CD4-positive, CD25-positive, alpha-beta regulatory T cell (primary cell): ENCODE measurements around the gene MYLIP. TPM values are rescaled to one million over a fixed set of nuclear protein-coding genes. Genes with fewer than 3 reads are reported as not detected.

ENCODE experiments used
- ATAC-seq, 2 donors: fragments of 150-1000 bp; cut with Tn5 transposase; one replicate each; pipeline ENCODE4 v1.10.0; 2021; ENCODE audit warnings: low read depth in 2 of 2, moderate number of reproducible peaks in 2 of 2, moderate library complexity in 1 of 2
- DNase-seq, 3 donors: peaks; one replicate each; pipeline versions ENCODE4 v3.0.0 to v3.0.0-alpha.2; 2012 to 2022; ENCODE audit warnings: mixed read lengths in 1 of 3
- H3K27ac ChIP-seq: one replicate; pipeline ENCODE4 v1.7.0; 2013; ENCODE audit warnings: mild to moderate bottlenecking, low read length; ENCODE audit not compliant: insufficient read depth, poor library complexity, severe bottlenecking
- H3K27me3 ChIP-seq: one replicate; pipeline ENCODE4 v1.7.0; 2013; ENCODE audit warnings: low read length; ENCODE audit not compliant: control insufficient read depth, insufficient read depth
- H3K36me3 ChIP-seq: one replicate; pipeline ENCODE4 v1.7.0; 2013; ENCODE audit warnings: mild to moderate bottlenecking, low read length, moderate library complexity; ENCODE audit not compliant: control insufficient read depth, insufficient read depth
- H3K4me1 ChIP-seq: 2 replicates; pipeline ENCODE4 v1.7.0; 2013; ENCODE audit warnings: mild to moderate bottlenecking, low read length; ENCODE audit not compliant: insufficient read depth, control insufficient read depth, poor library complexity, severe bottlenecking
- H3K4me3 ChIP-seq: one replicate; pipeline ENCODE4 v1.7.0; 2013; ENCODE audit warnings: low read depth, mild to moderate bottlenecking, low read length, moderate library complexity
- H3K9me3 ChIP-seq, 2 experiments: 1 replicate in 1 of 2; 2 replicates in 1 of 2; pipeline ENCODE4 v1.7.0; 2013; ENCODE audit warnings: low read length in 2 of 2, mild to moderate bottlenecking in 1 of 2, moderate library complexity in 1 of 2; ENCODE audit not compliant: control insufficient read depth in 2 of 2
- H3K27ac Mint-ChIP-seq, 3 donors: one replicate each; pipeline ENCODE4 v1.8.0; 2020 to 2022; ENCODE audit warnings: mild to moderate bottlenecking in 3 of 3, mixed read lengths in 3 of 3, moderate library complexity in 2 of 3
- H3K27me3 Mint-ChIP-seq: one replicate; pipeline ENCODE4 v1.8.0; 2022; ENCODE audit warnings: mild to moderate bottlenecking, mixed read lengths
- H3K36me3 Mint-ChIP-seq: one replicate; pipeline ENCODE4 v1.8.0; 2020; ENCODE audit warnings: mixed read lengths
- H3K4me1 Mint-ChIP-seq, 4 donors: one replicate each; pipeline ENCODE4 v1.8.0; 2020 to 2022; ENCODE audit warnings: mixed read lengths in 4 of 4, mild to moderate bottlenecking in 1 of 4
- H3K4me3 Mint-ChIP-seq, 4 donors: one replicate each; pipeline ENCODE4 v1.8.0; 2020 to 2022; ENCODE audit warnings: mild to moderate bottlenecking in 4 of 4, mixed read lengths in 4 of 4, moderate library complexity in 3 of 4
- H3K9me3 Mint-ChIP-seq, 7 donors: one replicate each; pipeline ENCODE4 v1.8.0; 2020 to 2022; ENCODE audit warnings: mixed read lengths in 7 of 7, mild to moderate bottlenecking in 3 of 7, moderate library complexity in 2 of 7
- polyA plus RNA-seq, 4 donors: library from polyadenylated mRNA; unstranded; fragments of 300-500 nt; fragmentation: Illumina TruSeq; gene quantifications; one replicate each; pipeline ENCODE4 v1.2.3, GENCODE V29; 2021
- total RNA-seq: library from RNA; stranded (reverse); gene quantifications from one replicate; pipeline ENCODE4 v1.2.3, GENCODE V29; 2022

The MYLIP gene
- total and polyA plus RNA-seq, 5 donors from 2014 or later, result 62.4 to 236 (median 74.3) TPM

DNA sequence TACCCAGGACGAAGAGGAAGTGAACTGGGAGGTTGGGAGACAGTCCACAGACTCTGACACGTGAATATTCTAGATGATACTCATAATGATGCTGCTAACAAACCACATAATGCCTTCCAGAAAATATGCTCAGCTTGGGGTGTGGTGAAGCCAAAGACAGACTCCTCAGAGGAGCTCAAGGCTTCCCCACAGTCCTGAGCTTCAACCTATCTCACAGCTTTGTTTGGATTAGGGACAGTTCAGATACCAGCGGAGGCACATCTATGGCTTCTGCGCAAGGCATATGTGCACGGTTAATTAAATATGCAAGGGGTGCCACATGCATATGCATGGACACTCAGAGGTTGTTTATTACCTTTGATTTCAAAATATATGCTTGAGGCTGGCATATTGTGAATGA lies 30.7 kb upstream of the MYLIP start:
- Mint-ChIP-seq H3K9me3 (peaks cover 0 to 16% (median 5%) of the 10 kb centered on the region in 7 donors), H3K36me3 (peaks cover 3% of the 10 kb centered on the region), H3K4me3 (no peak overlapping the region), H3K4me1 (no peaks in the 10 kb centered on the region), H3K27ac (no peak overlapping the region), H3K27me3 (peaks cover 12% of the 10 kb centered on the region)
- DNase-seq, result no peak
- ATAC-seq, result no peak
- Histone ChIP-seq H3K36me3 (no peaks in the 10 kb centered on the region), H3K27me3 (peaks cover 4% of the 10 kb centered on the region), H3K9me3 (peaks cover 0 to 3% of the 10 kb centered on the region in 2 experiments), H3K4me1 (no peaks in the 10 kb centered on the region), H3K27ac (no peak overlapping the region), H3K4me3 (no peak overlapping the region)

DNA sequence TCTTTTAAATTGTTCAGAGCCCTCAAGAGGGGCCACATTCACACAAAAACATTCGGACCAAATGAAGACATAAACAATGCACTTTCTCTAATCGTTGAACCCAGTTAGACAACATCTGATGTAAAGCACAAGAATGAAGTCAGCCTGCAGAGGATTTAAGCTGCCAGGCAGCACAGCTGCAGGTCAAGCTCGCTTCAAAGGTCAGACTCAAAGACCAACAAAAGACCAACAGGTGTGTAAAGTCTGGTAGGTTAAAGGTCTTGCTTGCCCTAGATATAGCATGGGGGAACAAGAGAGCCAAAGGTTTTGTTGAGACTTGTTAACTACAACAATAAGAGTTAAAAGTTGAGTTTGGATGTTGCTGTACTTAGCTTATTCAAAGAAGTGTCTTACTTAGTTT lies 26.7 kb upstream of the MYLIP start:
- no peak overlapping the region for H3K27ac Mint-ChIP-seq
- no peak for DNase-seq
- Histone ChIP-seq H3K4me3 (no peak overlapping the region), H3K36me3 (no peaks in the 10 kb centered on the region), H3K27me3 (peaks cover 4% of the 10 kb centered on the region), H3K4me1 (no peaks in the 10 kb centered on the region), H3K9me3 (peaks cover 0 to 3% of the 10 kb centered on the region in 2 experiments), H3K27ac (no peak overlapping the region)
- H3K4me1 Mint-ChIP-seq, result no peaks in the 10 kb centered on the region
- no peak overlapping the region for H3K4me3 Mint-ChIP-seq
- ATAC-seq, result no peak
- peaks cover 4% of the 10 kb centered on the region for H3K27me3 Mint-ChIP-seq
- H3K36me3 Mint-ChIP-seq, result peaks cover 3% of the 10 kb centered on the region
- peaks cover 0 to 16% (median 2%) of the 10 kb centered on the region in 7 donors for H3K9me3 Mint-ChIP-seq

DNA sequence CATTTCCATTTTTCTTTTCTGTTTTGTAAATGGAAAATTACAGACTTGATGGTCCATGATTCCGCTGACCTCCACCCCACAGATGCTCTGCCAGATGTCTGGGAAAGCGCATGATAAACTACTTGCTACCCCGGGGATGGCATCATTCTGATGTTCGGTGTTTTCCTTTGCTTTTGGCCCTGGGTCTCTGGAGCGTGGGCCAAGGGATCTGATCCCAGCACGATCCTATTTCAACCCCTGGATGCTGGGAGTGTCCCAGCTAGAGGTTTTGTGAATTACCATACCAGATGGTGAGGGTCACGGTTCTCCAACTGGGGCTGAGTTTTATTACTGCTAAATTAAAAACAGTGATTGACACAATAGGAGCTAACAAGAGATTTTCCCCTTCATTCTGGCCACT lies 25.2 kb upstream of the MYLIP start:
- DNase-seq (no peak), ATAC-seq (no peak)
- Mint-ChIP-seq H3K9me3 (peaks cover 0 to 16% (median under 1%) of the 10 kb centered on the region in 7 donors), H3K4me1 (no peaks in the 10 kb centered on the region), H3K36me3 (no peaks in the 10 kb centered on the region), H3K27me3 (peaks cover 4% of the 10 kb centered on the region), H3K27ac (no peak overlapping the region), H3K4me3 (no peak overlapping the region)
- no peak overlapping the region for H3K4me3 ChIP-seq
- H3K36me3 ChIP-seq, result no peaks in the 10 kb centered on the region
- H3K27ac ChIP-seq, result no peak overlapping the region
- peaks cover 2% of the 10 kb centered on the region for H3K27me3 ChIP-seq
- peaks cover 0 to 3% of the 10 kb centered on the region in 2 experiments for H3K9me3 ChIP-seq
- H3K4me1 ChIP-seq, result no peaks in the 10 kb centered on the region

DNA sequence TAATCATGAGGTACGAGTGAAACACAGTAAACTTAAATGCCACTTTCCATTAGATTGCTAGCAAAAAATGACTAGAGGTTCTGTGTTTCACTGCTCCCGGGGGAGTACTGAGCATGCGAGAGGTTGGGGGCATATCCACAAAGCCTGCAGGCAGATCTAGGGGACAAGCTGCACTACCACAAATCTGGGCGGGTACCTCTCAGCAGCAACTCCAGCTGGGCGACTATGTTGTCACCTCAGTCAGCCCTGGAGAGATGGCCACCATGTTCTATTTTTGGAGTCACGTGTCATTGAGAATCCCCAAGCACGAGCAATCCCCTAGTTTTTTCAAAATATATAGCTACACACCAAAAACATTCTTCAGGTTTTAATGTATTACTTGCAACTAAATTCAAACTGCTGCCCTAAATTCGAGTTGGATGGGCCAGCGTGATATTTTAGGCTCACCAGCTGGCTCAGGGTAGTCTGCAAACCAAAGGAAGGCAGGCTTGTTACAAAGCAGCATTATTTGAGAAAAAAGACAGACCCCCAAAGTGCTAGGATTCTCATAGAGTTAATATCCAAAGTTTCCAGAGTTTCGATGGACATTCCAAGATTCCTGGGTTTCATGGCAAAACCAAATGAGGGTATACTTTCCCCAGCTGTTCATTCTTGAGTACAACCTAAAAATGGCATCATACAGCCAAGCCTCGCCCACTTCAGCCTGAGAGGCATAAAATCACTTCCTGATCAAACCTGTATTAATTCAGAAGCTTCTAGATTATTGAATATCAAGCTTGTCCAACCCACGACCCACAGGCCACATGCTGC lies 24.1 kb upstream of the MYLIP start:
- Histone ChIP-seq H3K9me3 (peaks cover 0 to 3% of the 10 kb centered on the region in 2 experiments), H3K27ac (no peak overlapping the region), H3K36me3 (no peaks in the 10 kb centered on the region), H3K27me3 (peaks cover 2% of the 10 kb centered on the region), H3K4me1 (no peaks in the 10 kb centered on the region), H3K4me3 (no peak overlapping the region)
- no peaks in the 10 kb centered on the region for H3K36me3 Mint-ChIP-seq
- ATAC-seq, result no peak
- H3K9me3 Mint-ChIP-seq, result peaks cover 0 to 15% (median under 1%) of the 10 kb centered on the region in 7 donors
- H3K4me3 Mint-ChIP-seq, result no peak overlapping the region
- H3K27ac Mint-ChIP-seq, result no peak overlapping the region
- H3K4me1 Mint-ChIP-seq, result no peaks in the 10 kb centered on the region
- DNase-seq, result no peak
- peaks cover 4% of the 10 kb centered on the region for H3K27me3 Mint-ChIP-seq

DNA sequence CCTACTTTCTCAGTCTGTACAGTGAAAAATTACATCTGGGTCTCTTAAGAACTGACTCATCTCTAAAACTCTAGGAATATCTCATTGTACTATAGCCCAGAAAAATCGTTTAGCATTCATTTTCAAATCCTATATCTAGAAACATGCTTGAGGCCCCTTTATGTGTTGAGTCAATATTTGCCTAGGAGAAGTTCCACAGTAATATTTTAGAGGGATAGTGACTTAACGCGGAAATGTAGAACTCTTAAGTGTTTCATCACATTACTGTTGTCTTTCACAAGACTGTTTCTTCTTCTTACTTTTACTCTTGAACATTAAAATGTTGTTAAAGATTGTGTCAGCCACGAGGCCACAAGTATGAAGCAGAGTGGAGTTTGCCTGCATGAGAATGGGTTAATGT lies 23.0 kb upstream of the MYLIP start:
- Histone ChIP-seq H3K4me1 (no peaks in the 10 kb centered on the region), H3K36me3 (no peaks in the 10 kb centered on the region), H3K9me3 (no peaks in the 10 kb centered on the region), H3K27me3 (peaks cover 2% of the 10 kb centered on the region), H3K4me3 (no peak overlapping the region), H3K27ac (no peak overlapping the region)
- ATAC-seq, result no peak
- no peak overlapping the region for H3K27ac Mint-ChIP-seq
- H3K27me3 Mint-ChIP-seq, result peaks cover 4% of the 10 kb centered on the region
- DNase-seq, result no peak
- no peaks in the 10 kb centered on the region for H3K36me3 Mint-ChIP-seq
- H3K4me1 Mint-ChIP-seq, result no peaks in the 10 kb centered on the region
- peak overlapping the region in 1 of 4 donors; percentile 34 for H3K4me3 Mint-ChIP-seq
- peaks cover 0 to 5% (median 2%) of the 10 kb centered on the region in 7 donors for H3K9me3 Mint-ChIP-seq

DNA sequence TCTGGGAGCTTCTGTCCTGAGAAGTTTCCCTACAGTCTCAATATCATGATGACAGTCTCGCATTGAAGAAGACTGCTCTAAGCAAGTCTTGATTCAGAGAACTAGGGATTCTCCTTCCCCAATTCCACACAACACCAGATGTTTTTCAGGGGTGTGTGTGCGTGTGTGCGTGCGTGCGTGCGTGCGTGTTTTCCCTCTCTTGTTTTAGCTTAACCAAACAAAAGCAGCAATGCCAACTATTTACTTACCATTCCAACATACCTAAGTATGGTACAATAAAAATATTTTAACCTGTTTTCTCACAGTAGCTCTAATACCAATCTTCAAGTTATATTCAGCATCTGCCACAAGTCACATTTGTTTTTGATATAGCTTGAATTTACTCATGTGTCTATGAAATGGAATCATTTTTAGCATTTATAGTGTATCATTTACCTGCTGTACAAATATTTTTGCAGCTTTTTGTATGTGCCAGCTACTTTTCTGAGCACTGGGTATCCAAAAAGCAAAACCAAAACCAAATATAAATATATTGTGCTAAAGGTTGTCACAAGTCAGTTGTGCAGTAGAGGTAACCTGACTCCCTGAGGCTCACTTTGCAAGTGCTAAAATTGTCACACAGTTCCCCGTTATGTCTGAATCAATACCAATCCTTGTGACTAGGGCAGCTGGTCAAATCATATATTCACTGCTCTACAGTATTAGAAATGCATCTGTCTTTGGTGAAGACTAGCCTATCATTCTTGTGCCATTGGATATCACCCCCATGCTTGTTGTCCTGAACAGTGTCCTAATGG lies 21.7 kb upstream of the MYLIP start:
- Mint-ChIP-seq H3K27me3 (peaks cover 7% of the 10 kb centered on the region), H3K4me1 (no peaks in the 10 kb centered on the region), H3K9me3 (peaks cover 0 to 4% (median 0%) of the 10 kb centered on the region in 7 donors), H3K36me3 (no peaks in the 10 kb centered on the region), H3K27ac (no peak overlapping the region), H3K4me3 (no peak overlapping the region)
- Histone ChIP-seq H3K36me3 (no peaks in the 10 kb centered on the region), H3K9me3 (no peaks in the 10 kb centered on the region), H3K27me3 (peaks cover 2% of the 10 kb centered on the region), H3K27ac (no peak overlapping the region), H3K4me1 (no peaks in the 10 kb centered on the region), H3K4me3 (no peak overlapping the region)
- DNase-seq (no peak), ATAC-seq (no peak)

DNA sequence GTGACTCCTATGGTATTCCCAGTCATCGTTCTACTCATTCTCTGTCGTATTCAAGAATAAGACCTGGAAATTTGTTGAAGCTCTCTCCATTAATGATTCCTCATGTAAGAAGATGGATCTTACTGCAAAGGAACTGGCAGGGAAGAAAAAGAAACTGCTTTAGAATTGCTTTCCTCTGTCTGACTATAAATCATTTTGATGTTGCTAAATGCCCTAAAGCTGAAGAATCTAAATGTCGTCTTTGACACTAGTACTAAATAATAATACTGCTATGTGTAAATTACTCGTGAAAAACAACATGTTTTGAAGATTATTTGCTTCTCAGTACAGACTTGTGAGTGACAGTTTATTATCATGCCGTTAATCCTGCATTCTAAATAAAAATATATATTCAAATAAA lies 20.5 kb upstream of the MYLIP start:
- H3K4me3 Mint-ChIP-seq, result no peak overlapping the region
- Histone ChIP-seq H3K36me3 (no peaks in the 10 kb centered on the region), H3K4me3 (no peak overlapping the region), H3K4me1 (no peaks in the 10 kb centered on the region), H3K9me3 (no peaks in the 10 kb centered on the region), H3K27me3 (peaks cover 4% of the 10 kb centered on the region), H3K27ac (no peak overlapping the region)
- DNase-seq (no peak), ATAC-seq (no peak)
- no peaks in the 10 kb centered on the region for H3K4me1 Mint-ChIP-seq
- H3K9me3 Mint-ChIP-seq, result peaks cover 0 to 6% (median 0%) of the 10 kb centered on the region in 7 donors
- no peaks in the 10 kb centered on the region for H3K36me3 Mint-ChIP-seq
- H3K27ac Mint-ChIP-seq, result no peak overlapping the region
- peaks cover 7% of the 10 kb centered on the region for H3K27me3 Mint-ChIP-seq
